ENCODE measurements around the gene HSBP1L1.
"Not testable (repeated sequence)": the region's sequence is repeated elsewhere in the genome, so short reads cannot be mapped to it uniquely, and the experiment has no call there.

HSBP1L1 gene

GRCh38 chr18:79945118-79946042 is 19.1 kb upstream of the HSBP1L1 start:
- DNase-seq (ENCODE audit: low read depth): no peak

- DNase-seq (ENCODE audit: low read depth): no peak
Measured at GRCh38 chr18:79947054-79947755, 17.2 kb upstream of the HSBP1L1 start.

GRCh38 chr18:79947881-79948610 is 16.4 kb upstream of the HSBP1L1 start:
- DNase-seq (ENCODE audit: low read depth): no peak

- DNase-seq (ENCODE audit: low read depth): no peak
Measured at GRCh38 chr18:79948719-79949411, 15.6 kb upstream of the HSBP1L1 start.

- no peak for DNase-seq (ENCODE audit: low read depth)
Measured at GRCh38 chr18:79949697-79950487, 14.6 kb upstream of the HSBP1L1 start.

- no peak for DNase-seq (ENCODE audit: low read depth)
Measured at GRCh38 chr18:79950515-79951341, 13.7 kb upstream of the HSBP1L1 start.

GRCh38 chr18:79951545-79952455 is 12.6 kb upstream of the HSBP1L1 start, which contains the start of gene SLC66A2:
Gene SLC66A2 (minus strand): TSS chr18:79951653. CDS start chr18:79950926, 727 bp downstream.
- no peak for DNase-seq (ENCODE audit: low read depth)

GRCh38 chr18:79952456-79952995 is 11.9 kb upstream of the HSBP1L1 start:
- no peak for DNase-seq (ENCODE audit: low read depth)

- DNase-seq (ENCODE audit: low read depth): no peak
Measured at GRCh38 chr18:79952996-79953559, 11.4 kb upstream of the HSBP1L1 start.

GRCh38 chr18:79953971-79954651 is 10.3 kb upstream of the HSBP1L1 start:
- DNase-seq (ENCODE audit: low read depth): no peak

- DNase-seq (ENCODE audit: low read depth): no peak
Measured at GRCh38 chr18:79954791-79955190, 9.7 kb upstream of the HSBP1L1 start.

- DNase-seq (ENCODE audit: low read depth): no peak
Measured at GRCh38 chr18:79955302-79956075, 9.0 kb upstream of the HSBP1L1 start.

GRCh38 chr18:79956276-79956675 is 8.2 kb upstream of the HSBP1L1 start:
- DNase-seq (ENCODE audit: low read depth): no peak

- DNase-seq (ENCODE audit: low read depth): no peak
Measured at GRCh38 chr18:79958981-79959380, 5.5 kb upstream of the HSBP1L1 start.

GRCh38 chr18:79960161-79960801 is 4.2 kb upstream of the HSBP1L1 start:
- not testable (repeated sequence) for DNase-seq (ENCODE audit: low read depth)

- no peak for DNase-seq (ENCODE audit: low read depth)
Measured at GRCh38 chr18:79960921-79961526, 3.4 kb upstream of the HSBP1L1 start.
